GM20000 (cell line): ENCODE data around the gene TRPM5.

Experiments used
- DNase-seq: peaks from one replicate; pipeline ENCODE4 v3.0.0; 2012; ENCODE audit warnings: low spot score
- TF ChIP-seq, protein P1 (sequence below): IDR thresholded peaks from 2 replicates; pipeline ENCODE4 v1.5.1; 2012; ENCODE audit warnings: mild to moderate bottlenecking, control low read depth; ENCODE audit errors: extremely low read depth, missing control alignments

TRPM5 gene

DNA sequence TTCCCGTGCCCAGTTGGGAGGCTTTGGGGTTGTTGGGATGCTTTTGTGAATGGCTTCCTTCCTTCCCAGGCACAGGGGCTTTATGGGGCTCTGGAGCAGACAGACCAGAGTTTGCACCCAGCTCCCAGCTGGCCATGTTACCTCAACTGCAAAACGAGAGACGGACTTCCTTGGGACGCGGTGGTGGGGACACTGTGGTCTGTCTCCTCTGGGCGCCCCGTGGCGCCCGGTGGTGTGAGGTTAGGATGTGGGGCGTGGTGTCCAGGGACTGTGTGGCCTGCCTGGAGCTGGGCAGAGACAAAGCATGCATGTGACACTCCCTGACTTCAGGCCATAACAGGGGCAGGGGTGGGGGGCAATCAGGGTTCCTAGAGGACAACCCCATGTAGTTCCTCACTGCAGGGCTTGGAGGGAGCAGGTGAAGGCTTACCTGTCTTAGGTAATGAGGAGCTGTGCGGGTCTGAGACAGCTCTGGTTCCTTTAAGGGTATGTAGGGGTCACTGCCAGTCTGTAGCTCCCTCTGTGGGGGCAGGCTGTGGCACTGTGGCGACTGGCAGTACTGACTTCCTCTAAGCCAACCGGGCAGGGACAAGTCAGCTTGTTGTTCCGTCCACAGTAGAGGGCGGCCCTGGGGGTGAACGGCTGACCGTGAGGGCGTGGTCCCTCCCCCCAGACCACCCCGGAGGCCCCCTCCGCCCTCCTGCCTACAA, 14.9 kb upstream of the TRPM5 start:
- no peak for DNase-seq
- TF ChIP-seq, protein P1, sequence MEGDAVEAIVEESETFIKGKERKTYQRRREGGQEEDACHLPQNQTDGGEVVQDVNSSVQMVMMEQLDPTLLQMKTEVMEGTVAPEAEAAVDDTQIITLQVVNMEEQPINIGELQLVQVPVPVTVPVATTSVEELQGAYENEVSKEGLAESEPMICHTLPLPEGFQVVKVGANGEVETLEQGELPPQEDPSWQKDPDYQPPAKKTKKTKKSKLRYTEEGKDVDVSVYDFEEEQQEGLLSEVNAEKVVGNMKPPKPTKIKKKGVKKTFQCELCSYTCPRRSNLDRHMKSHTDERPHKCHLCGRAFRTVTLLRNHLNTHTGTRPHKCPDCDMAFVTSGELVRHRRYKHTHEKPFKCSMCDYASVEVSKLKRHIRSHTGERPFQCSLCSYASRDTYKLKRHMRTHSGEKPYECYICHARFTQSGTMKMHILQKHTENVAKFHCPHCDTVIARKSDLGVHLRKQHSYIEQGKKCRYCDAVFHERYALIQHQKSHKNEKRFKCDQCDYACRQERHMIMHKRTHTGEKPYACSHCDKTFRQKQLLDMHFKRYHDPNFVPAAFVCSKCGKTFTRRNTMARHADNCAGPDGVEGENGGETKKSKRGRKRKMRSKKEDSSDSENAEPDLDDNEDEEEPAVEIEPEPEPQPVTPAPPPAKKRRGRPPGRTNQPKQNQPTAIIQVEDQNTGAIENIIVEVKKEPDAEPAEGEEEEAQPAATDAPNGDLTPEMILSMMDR: no peak

GRCh38 chr11:2458321-2458720, 14.0 kb upstream of the TRPM5 start:
- TF ChIP-seq, protein P1: no peak
- DNase-seq: no peak

DNA sequence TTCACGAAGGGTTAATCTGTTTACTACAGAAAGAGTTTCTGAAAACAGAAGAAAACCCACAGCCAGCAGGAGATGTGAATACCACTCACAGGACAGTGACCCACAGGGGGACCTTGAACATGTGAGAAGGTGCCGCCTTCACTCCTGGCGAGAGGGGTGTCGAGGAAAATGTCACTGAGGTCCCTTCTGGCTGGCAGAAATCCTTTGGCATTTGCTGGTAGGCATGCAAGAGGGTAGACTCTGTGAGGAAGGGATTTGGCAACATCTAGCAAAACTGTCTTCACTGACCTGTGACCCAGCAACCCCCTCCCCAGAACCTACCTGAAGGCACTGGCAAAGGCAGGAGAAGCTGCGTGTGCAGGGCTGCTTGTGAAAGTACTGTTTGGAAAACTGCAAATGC, 9.1 kb upstream of the TRPM5 start:
- DNase-seq: no peak

GRCh38 chr11:2452321-2453012, 8.2 kb upstream of the TRPM5 start:
- TF ChIP-seq, protein P1: no peak
- no peak for DNase-seq

More for the DNA sequence above, 9.1 kb upstream of the TRPM5 start:
- TF ChIP-seq, protein P1: no peak

DNA sequence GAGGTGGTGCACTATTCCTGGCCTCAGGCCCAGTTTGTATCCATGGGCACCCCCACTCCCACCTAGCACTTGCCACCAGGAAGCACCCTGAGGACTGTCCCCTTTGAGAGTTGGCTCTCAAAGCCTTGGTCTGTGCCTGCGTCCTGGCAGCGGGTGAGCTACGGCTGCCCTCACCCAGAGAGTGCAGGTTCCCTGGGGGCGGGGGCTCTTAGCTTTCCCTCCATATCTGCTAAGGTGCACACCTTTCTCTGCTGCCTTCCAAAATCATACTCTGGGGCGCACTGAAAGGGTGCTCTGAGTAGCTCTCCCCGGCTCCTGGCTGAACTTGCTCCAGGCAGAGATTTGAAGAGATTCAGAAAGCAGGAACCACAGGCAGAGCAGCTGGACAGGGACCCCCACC, 7.6 kb upstream of the TRPM5 start:
- TF ChIP-seq, protein P1: no peak
- DNase-seq: no peak

DNA sequence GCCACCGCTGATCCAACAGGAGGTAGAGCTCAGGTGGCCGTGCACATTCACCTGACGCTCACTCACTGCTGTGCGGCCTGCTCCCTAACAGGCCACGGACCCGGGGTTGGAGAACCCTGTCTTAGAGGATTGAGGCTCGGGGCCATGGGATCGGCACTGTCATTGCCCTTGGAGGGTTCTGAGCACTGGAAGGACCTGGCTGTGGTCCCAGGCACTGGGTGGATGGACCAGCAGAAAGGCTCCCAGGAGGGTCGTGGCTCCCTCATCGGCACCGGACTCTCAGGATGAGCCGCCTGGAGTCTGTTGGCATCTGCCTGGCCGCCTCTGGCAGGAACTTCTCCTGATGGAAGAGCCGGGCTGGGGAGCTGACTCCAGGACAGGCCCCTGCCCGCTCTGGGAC, 7.0 kb upstream of the TRPM5 start:
- TF ChIP-seq, protein P1: no peak
- DNase-seq: no peak

DNA sequence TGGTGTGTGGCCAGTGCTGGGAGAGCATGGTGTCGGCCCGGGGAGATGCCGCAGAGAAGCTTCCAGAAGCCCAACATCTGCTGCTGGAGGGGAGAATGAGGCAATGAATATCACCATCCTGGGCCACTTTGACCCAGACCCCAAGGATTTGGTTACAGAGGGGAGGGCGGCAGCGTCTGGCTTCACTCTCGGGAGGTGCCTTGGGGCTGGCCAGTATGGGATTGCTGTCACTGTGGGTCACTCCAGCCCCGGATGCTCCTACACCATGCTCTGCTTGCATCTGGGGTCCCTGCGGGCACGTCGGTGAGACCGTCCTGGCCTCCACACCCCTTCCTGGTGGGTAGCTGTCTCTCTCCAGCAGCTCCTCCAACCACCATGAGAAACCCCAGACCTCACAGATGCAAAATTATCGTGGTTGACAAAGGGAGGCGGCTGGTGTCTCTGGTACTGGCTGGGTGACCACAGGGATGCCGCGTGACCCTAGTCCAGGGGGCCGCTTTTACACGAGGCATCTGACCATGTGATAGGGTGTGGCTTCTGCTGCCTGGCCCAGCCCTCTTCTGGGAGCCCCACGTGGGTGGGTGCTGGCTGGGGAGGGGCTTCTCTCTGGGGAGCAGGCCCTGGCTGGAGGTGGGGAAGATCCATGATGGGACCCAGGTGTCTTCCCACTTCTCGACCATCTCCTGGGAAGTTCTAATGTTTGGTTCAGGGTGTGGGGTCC, 6.2 kb upstream of the TRPM5 start:
- no peak for DNase-seq
- TF ChIP-seq, protein P1: no peak
